ENCODE results near the gene BPTF.
"Not testable (repeated sequence)": the region's sequence is repeated elsewhere in the genome, so short reads cannot be mapped to it uniquely, and the experiment has no call there.

BPTF gene

GRCh38 chr17:67970783-67971182 lies 145.5 kb downstream of the BPTF start:
- no peak overlapping the region for H3K4me3 ChIP-seq (ENCODE audit: low read depth, low read length)
- TF ChIP-seq, protein P1, sequence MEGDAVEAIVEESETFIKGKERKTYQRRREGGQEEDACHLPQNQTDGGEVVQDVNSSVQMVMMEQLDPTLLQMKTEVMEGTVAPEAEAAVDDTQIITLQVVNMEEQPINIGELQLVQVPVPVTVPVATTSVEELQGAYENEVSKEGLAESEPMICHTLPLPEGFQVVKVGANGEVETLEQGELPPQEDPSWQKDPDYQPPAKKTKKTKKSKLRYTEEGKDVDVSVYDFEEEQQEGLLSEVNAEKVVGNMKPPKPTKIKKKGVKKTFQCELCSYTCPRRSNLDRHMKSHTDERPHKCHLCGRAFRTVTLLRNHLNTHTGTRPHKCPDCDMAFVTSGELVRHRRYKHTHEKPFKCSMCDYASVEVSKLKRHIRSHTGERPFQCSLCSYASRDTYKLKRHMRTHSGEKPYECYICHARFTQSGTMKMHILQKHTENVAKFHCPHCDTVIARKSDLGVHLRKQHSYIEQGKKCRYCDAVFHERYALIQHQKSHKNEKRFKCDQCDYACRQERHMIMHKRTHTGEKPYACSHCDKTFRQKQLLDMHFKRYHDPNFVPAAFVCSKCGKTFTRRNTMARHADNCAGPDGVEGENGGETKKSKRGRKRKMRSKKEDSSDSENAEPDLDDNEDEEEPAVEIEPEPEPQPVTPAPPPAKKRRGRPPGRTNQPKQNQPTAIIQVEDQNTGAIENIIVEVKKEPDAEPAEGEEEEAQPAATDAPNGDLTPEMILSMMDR (IDR thresholded peaks at IDR 0.05; ENCODE audit: low read depth, low read length), result no peak

- TF ChIP-seq, protein P1 (IDR thresholded peaks at IDR 0.05; ENCODE audit: low read depth, low read length), result no peak
- H3K4me3 ChIP-seq (ENCODE audit: low read depth, low read length), result no peak overlapping the region
These were observed 148.9 kb downstream of the BPTF start for GRCh38 chr17:67974185-67974584.

GRCh38 chr17:67974598-67975066 lies 149.3 kb downstream of the BPTF start:
- TF ChIP-seq, protein P1 (IDR thresholded peaks at IDR 0.05; ENCODE audit: low read depth, low read length), result no peak
- H3K4me3 ChIP-seq (ENCODE audit: low read depth, low read length), result no peak overlapping the region

DNA sequence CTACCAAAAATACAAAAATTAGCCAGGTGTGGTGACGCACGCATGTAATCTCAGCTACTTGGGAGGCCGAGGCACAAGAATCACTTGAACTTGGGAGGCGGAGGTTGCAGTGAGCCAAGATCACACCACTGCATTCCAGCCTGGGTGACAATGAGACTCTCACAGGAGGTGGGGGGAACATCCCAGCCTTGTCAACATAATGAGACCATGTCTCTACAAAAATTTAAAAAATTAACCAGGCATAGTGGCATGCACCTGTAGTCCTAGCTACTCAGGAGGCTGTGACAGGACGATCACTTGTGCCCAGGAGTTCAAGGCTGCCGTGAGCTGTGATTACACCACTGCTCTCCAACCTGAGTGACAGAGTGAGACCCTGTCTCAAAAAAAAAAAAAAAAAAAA lies 151.0 kb downstream of the BPTF start:
- H3K4me3 ChIP-seq (ENCODE audit: low read depth, low read length), result not testable (repeated sequence)

DNA sequence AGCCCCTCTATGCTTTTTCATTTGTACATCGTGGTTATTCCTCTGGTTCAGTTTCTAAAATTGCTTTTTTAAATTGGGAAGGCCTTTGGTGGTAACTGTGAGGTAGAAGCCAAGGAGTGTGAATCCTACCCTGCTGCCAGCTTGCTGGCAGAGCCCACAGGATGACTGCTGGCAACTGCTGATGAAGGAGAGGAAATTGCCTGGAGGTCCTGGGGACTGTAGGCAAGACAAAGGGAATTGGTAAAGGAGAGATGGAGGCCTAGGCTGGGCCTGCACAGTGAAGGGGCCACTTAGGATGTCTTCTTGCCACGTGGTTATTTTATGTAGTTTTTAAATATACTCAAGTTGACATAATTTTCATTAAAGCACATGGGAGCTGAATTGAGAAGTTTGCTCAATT lies 155.2 kb downstream of the BPTF start:
- TF ChIP-seq, protein P1 (IDR thresholded peaks at IDR 0.05; ENCODE audit: low read depth, low read length), result no peak
- H3K4me3 ChIP-seq (ENCODE audit: low read depth, low read length), result no peak overlapping the region

- not testable (repeated sequence) for H3K4me3 ChIP-seq (ENCODE audit: low read depth, low read length)
These were observed 155.6 kb downstream of the BPTF start for GRCh38 chr17:67980883-67981282.

- H3K4me3 ChIP-seq (ENCODE audit: low read depth, low read length), result no peak overlapping the region
- TF ChIP-seq, protein P1 (IDR thresholded peaks at IDR 0.05; ENCODE audit: low read depth, low read length), result no peak
These were observed 156.8 kb downstream of the BPTF start for GRCh38 chr17:67982034-67982640.

DNA sequence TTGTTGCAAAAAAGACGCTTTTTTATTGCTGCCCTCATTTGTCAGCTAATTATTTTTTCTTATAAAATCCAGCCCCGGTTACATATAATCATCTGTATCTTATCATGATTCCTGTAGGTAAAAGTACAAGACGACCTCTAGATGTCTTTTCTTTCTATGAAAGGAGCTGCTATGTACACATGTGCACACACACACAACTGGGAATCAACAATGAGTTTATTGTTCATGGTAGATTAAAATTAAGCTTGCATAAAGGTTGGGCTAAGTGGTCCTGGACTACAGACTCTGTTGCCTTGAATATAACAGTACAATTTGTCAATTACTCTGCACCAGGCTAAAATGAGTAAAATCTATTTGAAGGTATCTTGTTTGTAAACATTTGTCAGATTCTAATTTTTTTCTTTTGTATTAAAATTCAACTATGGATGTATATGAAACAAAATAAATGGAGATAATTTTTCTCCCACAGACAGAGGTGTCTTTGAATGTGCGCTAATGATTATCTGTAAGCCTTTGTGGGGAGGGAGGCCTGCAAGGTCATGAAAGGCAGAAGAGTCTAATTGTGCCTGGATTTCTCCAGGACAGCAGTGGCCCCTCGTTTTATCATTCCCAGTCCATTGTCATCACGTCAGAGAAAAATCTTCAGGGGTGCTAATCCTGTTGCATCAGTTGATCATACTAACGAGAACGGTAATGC lies 157.5 kb downstream of the BPTF start:
- no peak overlapping the region for H3K4me3 ChIP-seq (ENCODE audit: low read depth, low read length)
- TF ChIP-seq, protein P1 (IDR thresholded peaks at IDR 0.05; ENCODE audit: low read depth, low read length), result no peak

Data from WI38 (cell line).